ENCODE measurements around the gene RNF144B.

The RNF144B gene

GRCh38 chr6:18488526-18489270, 101.5 kb downstream of the RNF144B start:
- DNase-seq (ENCODE audit: low spot score): no peak

- no peak for DNase-seq (ENCODE audit: low spot score)
Measured at GRCh38 chr6:18489335-18489734, 102.2 kb downstream of the RNF144B start.

GRCh38 chr6:18491308-18492045, 104.3 kb downstream of the RNF144B start:
- DNase-seq (ENCODE audit: low spot score): no peak

- DNase-seq (ENCODE audit: low spot score): no peak
Measured at GRCh38 chr6:18492972-18493371, 105.8 kb downstream of the RNF144B start.

GRCh38 chr6:18493382-18493891, 106.3 kb downstream of the RNF144B start:
- no peak for DNase-seq (ENCODE audit: low spot score)

GRCh38 chr6:18493925-18494324, 106.8 kb downstream of the RNF144B start:
- DNase-seq (ENCODE audit: low spot score): no peak

GRCh38 chr6:18495236-18495635, 108.1 kb downstream of the RNF144B start:
- no peak for DNase-seq (ENCODE audit: low spot score)

- DNase-seq (ENCODE audit: low spot score): no peak
Measured at GRCh38 chr6:18496462-18496861, 109.3 kb downstream of the RNF144B start.

- DNase-seq (ENCODE audit: low spot score): no peak
Measured at GRCh38 chr6:18497006-18497405, 109.9 kb downstream of the RNF144B start.

- DNase-seq (ENCODE audit: low spot score): no peak
Measured at GRCh38 chr6:18498408-18498807, 111.3 kb downstream of the RNF144B start.

GRCh38 chr6:18500921-18501662, 113.9 kb downstream of the RNF144B start:
- no peak for DNase-seq (ENCODE audit: low spot score)

- peak; percentile 77 for DNase-seq (ENCODE audit: low spot score)
Measured at GRCh38 chr6:18501663-18502013, 114.5 kb downstream of the RNF144B start.

- DNase-seq (ENCODE audit: low spot score): no peak
Measured at GRCh38 chr6:18503206-18503592, 116.0 kb downstream of the RNF144B start.

- peak; percentile 77 for DNase-seq (ENCODE audit: low spot score)
Measured at GRCh38 chr6:18503593-18504231, 116.6 kb downstream of the RNF144B start.

- no peak for DNase-seq (ENCODE audit: low spot score)
Measured at GRCh38 chr6:18504232-18504596, 117.1 kb downstream of the RNF144B start.

- DNase-seq (ENCODE audit: low spot score): no peak
Measured at GRCh38 chr6:18506382-18507017, 119.3 kb downstream of the RNF144B start.

- DNase-seq (ENCODE audit: low spot score): no peak
Measured at GRCh38 chr6:18507018-18507415, 119.9 kb downstream of the RNF144B start.

- peak; percentile 52 for DNase-seq (ENCODE audit: low spot score)
Measured at GRCh38 chr6:18507561-18507960, 120.4 kb downstream of the RNF144B start.

GRCh38 chr6:18509871-18510643, 122.9 kb downstream of the RNF144B start:
- peak; percentile 16 for DNase-seq (ENCODE audit: low spot score)

GRCh38 chr6:18510644-18511033, 123.5 kb downstream of the RNF144B start:
- DNase-seq (ENCODE audit: low spot score): no peak

- DNase-seq (ENCODE audit: low spot score): no peak
Measured at GRCh38 chr6:18511211-18511610, 124.1 kb downstream of the RNF144B start.
